Progenitor cell of endocrine pancreas (in vitro differentiated cells): ENCODE data around the gene KRTAP4-2. TPM values are rescaled to one million over a fixed set of nuclear protein-coding genes. Genes with fewer than 3 reads are reported as not detected.
"Not testable (repeated sequence)": the region's sequence is repeated elsewhere in the genome, so short reads cannot be mapped to it uniquely, and the experiment has no call there.

Experiments used
- DNase-seq: peaks from one replicate; pipeline ENCODE4 v3.0.0; 2021; ENCODE audit warnings: low spot score; ENCODE audit not compliant: unreplicated experiment
- H3K27ac Mint-ChIP-seq: 2 replicates; pipeline ENCODE4 v1.8.0; 2021; ENCODE audit warnings: mild to moderate bottlenecking, moderate library complexity, mixed read lengths
- H3K27me3 Mint-ChIP-seq: 2 replicates; pipeline ENCODE4 v1.8.0; 2021; ENCODE audit warnings: mixed read lengths
- H3K36me3 Mint-ChIP-seq: 2 replicates; pipeline ENCODE4 v1.8.0; 2022; ENCODE audit warnings: mixed read lengths; ENCODE audit not compliant: insufficient read depth
- H3K4me1 Mint-ChIP-seq: 2 replicates; pipeline ENCODE4 v1.8.0; 2021; ENCODE audit warnings: low read depth, mixed read lengths
- H3K4me3 Mint-ChIP-seq: 2 replicates; pipeline ENCODE4 v1.8.0; 2021; ENCODE audit warnings: low read depth, mild to moderate bottlenecking, moderate library complexity, mixed read lengths
- H3K9me3 Mint-ChIP-seq: 2 replicates; pipeline ENCODE4 v1.8.0; 2021; ENCODE audit warnings: low read depth, mixed read lengths
- long read RNA-seq: library from polyadenylated mRNA; unstranded; transcript quantifications from one replicate; pipeline ENCODE4 v2.0.0, GENCODE V29; 2020
- total RNA-seq: library from RNA; stranded (reverse); gene quantifications from 2 replicates; pipeline ENCODE4 v1.2.1, GENCODE V29; 2021
- TF ChIP-seq, protein P1 (sequence below): fragments of 200-600 bp; sonication (generic); IDR thresholded peaks from one replicate; pipeline ENCODE4 v1.5.0; 2021; ENCODE audit warnings: antibody characterized with exemption, mild to moderate bottlenecking; ENCODE audit not compliant: unreplicated experiment

The KRTAP4-2 gene
- total RNA-seq, result not detected in 2 replicates
- long read RNA-seq, result 0 reads

DNA sequence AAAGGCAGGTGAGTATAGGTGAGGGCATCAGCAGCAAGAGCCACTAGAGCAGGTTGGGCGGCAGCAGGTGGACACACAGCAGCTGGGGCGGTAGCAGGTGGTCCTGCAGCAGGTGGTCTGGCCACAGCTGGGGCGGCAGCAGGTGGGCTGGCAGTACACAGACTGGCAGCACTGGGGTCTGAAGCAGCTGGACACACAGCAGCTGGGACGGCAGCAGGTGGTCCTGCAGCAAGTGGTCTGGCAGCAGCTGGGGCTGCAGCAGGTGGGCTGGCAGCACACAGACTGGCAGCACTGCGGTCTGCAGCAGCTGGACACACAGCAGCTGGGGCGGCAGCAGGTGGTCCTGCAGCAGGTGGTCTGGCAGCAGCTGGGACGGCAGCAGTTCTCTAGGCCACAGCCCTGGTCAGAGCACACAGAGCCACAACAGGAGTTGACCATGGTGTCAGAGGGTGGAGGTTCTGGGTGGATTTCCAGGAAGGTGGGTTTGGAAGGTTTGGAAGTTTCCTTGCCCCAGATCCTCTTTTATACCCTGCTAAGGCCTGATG is at the start of gene KRTAP4-2:
Gene KRTAP4-2, minus strand, starts transcription at position 495 of the 545 bp plus-strand sequence. Its CDS starts 57 bp downstream, at position 438.
- no peak for DNase-seq
- TF ChIP-seq, protein P1, sequence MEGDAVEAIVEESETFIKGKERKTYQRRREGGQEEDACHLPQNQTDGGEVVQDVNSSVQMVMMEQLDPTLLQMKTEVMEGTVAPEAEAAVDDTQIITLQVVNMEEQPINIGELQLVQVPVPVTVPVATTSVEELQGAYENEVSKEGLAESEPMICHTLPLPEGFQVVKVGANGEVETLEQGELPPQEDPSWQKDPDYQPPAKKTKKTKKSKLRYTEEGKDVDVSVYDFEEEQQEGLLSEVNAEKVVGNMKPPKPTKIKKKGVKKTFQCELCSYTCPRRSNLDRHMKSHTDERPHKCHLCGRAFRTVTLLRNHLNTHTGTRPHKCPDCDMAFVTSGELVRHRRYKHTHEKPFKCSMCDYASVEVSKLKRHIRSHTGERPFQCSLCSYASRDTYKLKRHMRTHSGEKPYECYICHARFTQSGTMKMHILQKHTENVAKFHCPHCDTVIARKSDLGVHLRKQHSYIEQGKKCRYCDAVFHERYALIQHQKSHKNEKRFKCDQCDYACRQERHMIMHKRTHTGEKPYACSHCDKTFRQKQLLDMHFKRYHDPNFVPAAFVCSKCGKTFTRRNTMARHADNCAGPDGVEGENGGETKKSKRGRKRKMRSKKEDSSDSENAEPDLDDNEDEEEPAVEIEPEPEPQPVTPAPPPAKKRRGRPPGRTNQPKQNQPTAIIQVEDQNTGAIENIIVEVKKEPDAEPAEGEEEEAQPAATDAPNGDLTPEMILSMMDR, result no peak
- Mint-ChIP-seq H3K4me1 (peaks cover 3% of the 10 kb centered on the region), H3K27me3 (peaks cover 26% of the 10 kb centered on the region), H3K9me3 (no peaks in the 10 kb centered on the region), H3K27ac (no peak within 1 kb of the TSS), H3K4me3 (no peak within 1 kb of the TSS), H3K36me3 (no peaks in the 10 kb centered on the region)

GRCh38 chr17:41226598-41227095 is 48.6 kb upstream of the KRTAP4-2 start, which contains the start of gene KRTAP9-2:
Gene KRTAP9-2, plus strand, starts transcription at chr17:41226648. Its CDS starts 7 bp downstream, at chr17:41226655.
- not testable (repeated sequence) for H3K27ac Mint-ChIP-seq, H3K4me3 Mint-ChIP-seq, H3K9me3 Mint-ChIP-seq, H3K4me1 Mint-ChIP-seq, H3K36me3 Mint-ChIP-seq, DNase-seq
- H3K27me3 Mint-ChIP-seq, result peaks cover 20% of the 10 kb centered on the region

DNA sequence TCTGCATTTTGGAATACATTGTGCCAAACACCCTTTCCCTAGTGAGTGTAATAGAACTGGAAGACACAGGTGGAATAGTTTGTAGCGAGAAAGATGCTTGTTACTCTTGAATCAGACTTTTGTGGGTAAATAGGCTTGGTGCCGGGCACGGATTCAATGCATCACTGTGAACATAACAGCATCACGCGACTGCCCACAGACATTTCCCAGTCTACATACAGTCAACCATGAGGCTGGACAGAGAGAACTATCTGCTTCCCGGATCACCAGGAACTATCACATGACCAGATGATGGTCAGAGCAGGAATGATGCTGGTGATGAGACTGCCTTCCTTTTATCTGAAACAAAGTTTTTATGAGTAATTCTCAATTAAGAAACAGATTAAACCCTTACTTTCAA is 48.0 kb upstream of the KRTAP4-2 start:
- H3K9me3 Mint-ChIP-seq, result no peaks in the 10 kb centered on the region
- no peaks in the 10 kb centered on the region for H3K36me3 Mint-ChIP-seq
- no peak overlapping the region for H3K4me3 Mint-ChIP-seq
- no peak overlapping the region for H3K27ac Mint-ChIP-seq
- TF ChIP-seq, protein P1, result no peak
- H3K27me3 Mint-ChIP-seq, result peaks cover 19% of the 10 kb centered on the region
- H3K4me1 Mint-ChIP-seq, result no peaks in the 10 kb centered on the region
- DNase-seq, result no peak

GRCh38 chr17:41223821-41224220 is 45.8 kb upstream of the KRTAP4-2 start:
- no peaks in the 10 kb centered on the region for H3K36me3 Mint-ChIP-seq
- no peak for DNase-seq
- H3K27me3 Mint-ChIP-seq, result peaks cover 8% of the 10 kb centered on the region
- no peak overlapping the region for H3K27ac Mint-ChIP-seq
- TF ChIP-seq, protein P1, result no peak
- H3K4me1 Mint-ChIP-seq, result no peaks in the 10 kb centered on the region
- no peak overlapping the region for H3K4me3 Mint-ChIP-seq
- H3K9me3 Mint-ChIP-seq, result peaks cover 10% of the 10 kb centered on the region

GRCh38 chr17:41215681-41216080 is 37.7 kb upstream of the KRTAP4-2 start:
- H3K9me3 Mint-ChIP-seq, result peaks cover 9% of the 10 kb centered on the region
- H3K4me3 Mint-ChIP-seq, result no peak overlapping the region
- TF ChIP-seq, protein P1, result no peak
- H3K4me1 Mint-ChIP-seq, result peaks cover 2% of the 10 kb centered on the region
- H3K27ac Mint-ChIP-seq, result no peak overlapping the region
- H3K27me3 Mint-ChIP-seq, result peaks cover 3% of the 10 kb centered on the region
- no peaks in the 10 kb centered on the region for H3K36me3 Mint-ChIP-seq
- DNase-seq, result no peak

- Mint-ChIP-seq H3K27me3 (peaks cover 6% of the 10 kb centered on the region), H3K36me3 (no peaks in the 10 kb centered on the region), H3K4me3 (no peak overlapping the region), H3K9me3 (peaks cover 14% of the 10 kb centered on the region), H3K27ac (no peak overlapping the region), H3K4me1 (peaks cover 2% of the 10 kb centered on the region)
- TF ChIP-seq, protein P1, result no peak
- no peak for DNase-seq
Measured at GRCh38 chr17:41212524-41213169, 34.6 kb upstream of the KRTAP4-2 start.
